HG03095 (cell line): ENCODE results near the gene SLC5A8.
"Not testable (repeated sequence)": the region's sequence is repeated elsewhere in the genome, so short reads cannot be mapped to it uniquely, and the experiment has no call there.

Experiments
- ATAC-seq: cut with Tn5 transposase; IDR thresholded peaks from one replicate; pipeline ENCODE4 v1.9.1; 2021; ENCODE audit warnings: moderate library complexity; ENCODE audit not compliant: unreplicated experiment

Gene SLC5A8

DNA sequence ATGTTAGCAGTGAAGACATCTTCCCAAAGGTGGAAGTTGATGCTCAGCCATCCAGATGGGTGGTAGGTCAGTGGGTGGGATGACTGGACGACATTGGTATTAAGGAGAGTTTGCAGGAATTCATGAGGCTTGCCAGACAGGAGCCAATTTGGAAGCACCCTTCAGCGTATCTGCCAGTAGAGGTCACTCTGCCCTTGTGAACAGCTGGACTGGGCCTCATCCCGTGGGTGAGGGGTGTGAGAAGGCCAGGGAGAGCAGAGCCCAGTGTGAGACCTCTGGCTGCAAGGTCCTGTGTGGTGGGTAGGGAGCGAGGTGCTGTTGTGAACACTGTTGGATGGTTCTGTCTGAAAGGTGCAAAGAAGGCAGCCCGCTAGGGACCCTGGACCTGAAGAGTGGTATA, 37.7 kb downstream of the SLC5A8 start:
- no peak for ATAC-seq

DNA sequence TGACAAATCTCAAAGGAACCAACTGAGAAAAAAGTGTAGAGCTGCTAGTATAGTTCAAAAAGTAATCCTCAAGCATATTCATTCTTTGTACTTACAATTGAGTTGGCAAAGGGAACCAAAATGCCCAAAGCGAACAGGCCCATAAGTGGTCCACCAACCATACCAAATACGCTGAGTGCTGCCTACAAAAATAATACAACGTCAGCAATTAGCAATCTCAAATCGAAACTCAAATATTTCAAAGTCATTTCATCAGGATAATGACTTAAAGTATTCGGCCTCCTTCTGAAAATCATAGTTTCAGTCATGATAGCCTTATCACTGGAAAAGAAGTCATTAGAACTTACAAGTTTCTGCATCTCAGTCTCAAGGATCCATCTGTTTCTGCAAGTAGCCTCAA, 42.0 kb downstream of the SLC5A8 start:
- ATAC-seq: no peak

GRCh38 chr12:101166866-101167265, 43.2 kb downstream of the SLC5A8 start:
- ATAC-seq: no peak

GRCh38 chr12:101165319-101165718, 44.7 kb downstream of the SLC5A8 start:
- no peak for ATAC-seq

GRCh38 chr12:101145777-101146431, 64.1 kb downstream of the SLC5A8 start:
- not testable (repeated sequence) for ATAC-seq

DNA sequence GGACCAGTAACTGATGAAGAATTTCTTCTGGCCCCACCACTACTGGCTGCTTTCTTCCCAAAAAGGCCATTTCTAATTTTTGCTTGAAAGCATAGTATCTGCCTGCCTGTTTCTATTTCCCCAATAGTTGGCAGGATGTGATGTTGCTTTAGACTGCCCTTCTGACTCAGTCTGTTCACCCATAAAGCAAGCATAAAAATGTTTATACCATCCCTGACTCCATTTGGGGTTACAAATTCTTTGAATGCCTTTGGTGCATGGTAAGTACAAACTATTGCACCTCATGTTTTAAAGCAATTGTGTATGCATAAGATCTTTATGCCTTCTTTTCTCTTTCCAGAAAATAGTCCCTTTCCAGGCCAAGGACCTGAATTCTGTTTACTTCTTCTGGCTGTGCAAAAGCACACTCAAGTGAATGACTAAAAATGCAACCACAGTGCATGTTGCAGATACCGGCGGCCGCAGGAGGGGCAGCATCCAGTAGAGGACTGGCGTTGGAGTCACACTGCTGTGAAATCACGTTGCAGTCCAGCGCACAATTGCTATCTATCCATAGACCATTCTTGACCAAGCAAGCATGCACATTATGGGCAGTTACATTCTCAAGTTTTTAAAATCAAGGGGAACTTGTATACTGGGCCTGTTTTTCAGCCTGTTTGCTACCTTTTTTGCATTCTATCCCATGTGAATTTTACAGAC, 82.4 kb downstream of the SLC5A8 start:
- no peak for ATAC-seq

- no peak for ATAC-seq
These were observed 92.2 kb downstream of the SLC5A8 start for GRCh38 chr12:101117842-101118241.

- ATAC-seq: no peak
These were observed 93.1 kb downstream of the SLC5A8 start for GRCh38 chr12:101116911-101117310.

DNA sequence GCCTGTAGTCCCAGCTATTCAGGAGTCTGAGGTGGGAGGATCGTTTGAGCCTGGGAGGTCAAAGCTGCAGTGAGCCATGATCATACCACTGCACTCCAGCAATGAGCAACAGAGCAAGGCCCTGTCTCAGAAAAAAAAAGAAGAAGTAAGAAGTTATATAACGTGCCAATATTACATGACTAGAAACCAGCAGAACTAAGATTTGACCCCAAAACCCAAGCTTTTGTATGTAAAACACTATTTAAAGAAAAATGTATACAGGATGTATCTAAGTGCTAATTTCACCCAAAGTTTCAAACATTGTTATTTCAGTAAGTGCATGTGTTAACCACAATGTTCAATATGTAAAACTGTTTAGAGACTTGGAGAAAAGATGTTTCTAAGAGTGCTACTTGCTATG, 94.7 kb downstream of the SLC5A8 start:
- no peak for ATAC-seq

DNA sequence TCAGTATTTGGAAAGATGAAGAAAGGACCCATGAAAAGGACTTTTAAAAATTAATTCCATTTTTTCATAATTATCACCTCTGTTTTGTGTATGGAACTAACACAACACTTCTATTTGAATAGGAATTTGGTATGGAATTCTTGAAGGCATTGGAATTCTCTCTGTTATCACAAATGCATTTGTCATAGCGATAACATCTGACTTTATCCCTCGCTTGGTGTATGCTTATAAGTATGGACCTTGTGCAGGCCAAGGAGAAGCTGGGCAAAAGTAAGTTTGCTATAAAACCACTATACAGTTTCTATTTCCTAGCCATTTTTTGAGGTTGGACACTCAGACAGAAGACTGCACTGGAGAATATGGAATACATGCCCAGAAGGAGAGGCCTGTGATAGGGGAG, 98.6 kb downstream of the SLC5A8 start:
- no peak for ATAC-seq

DNA sequence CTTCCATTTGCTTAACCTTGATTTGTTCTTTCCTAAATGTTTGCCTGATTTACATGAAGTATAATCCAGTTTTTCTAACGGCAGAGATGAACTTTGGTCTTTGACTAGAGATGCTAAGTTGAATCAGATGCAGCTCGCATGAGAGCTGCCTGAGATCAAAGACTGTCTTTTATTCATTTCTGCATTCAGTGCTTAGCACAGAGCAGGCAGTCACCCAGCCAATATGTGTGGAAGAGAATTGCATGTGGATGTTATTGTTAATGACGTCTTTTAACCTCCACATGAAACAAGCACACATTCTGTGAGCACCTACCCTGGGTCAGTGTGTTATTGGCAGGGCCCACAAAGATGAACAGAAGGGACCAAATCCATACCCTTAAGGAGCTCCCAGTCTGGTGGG, 99.2 kb downstream of the SLC5A8 start:
- no peak for ATAC-seq

DNA sequence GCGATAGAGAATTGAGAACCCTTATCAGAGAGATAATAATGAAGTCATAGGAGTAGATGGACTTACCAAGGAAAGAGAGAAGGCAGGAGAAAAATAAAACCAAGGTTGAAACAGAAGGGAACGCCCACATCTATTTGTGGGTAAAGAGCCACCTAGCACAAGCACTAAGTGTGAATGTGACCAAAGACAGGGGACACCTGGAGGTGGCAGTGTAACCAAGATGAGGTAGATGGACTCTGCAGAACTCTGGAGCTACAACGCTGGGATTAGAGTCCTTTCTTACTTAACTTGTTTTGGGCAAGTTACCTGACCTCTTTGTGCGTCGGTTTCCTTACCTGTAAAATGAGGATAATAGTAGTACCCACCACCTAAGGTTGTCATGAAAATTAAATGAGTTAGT, 101.9 kb downstream of the SLC5A8 start:
- ATAC-seq: no peak

GRCh38 chr12:101107032-101107763, 102.8 kb downstream of the SLC5A8 start:
- no peak for ATAC-seq
